GM23248 (cell line): Measurements from ENCODE around the gene EFCAB13.

Experiments used
- EZH2 ChIP-seq: fragments of 200-600 bp; sonication (generic); IDR thresholded peaks from 2 replicates; pipeline ENCODE4 v1.6.1; 2018; ENCODE audit warnings: antibody characterized with exemption, mild to moderate bottlenecking; ENCODE audit not compliant: insufficient read depth, poor library complexity, severe bottlenecking
- EZH2phosphoT487 ChIP-seq: fragments of 200-600 bp; sonication (generic); IDR thresholded peaks from 2 replicates; pipeline ENCODE4 v1.6.1; 2018; ENCODE audit warnings: antibody characterized with exemption, moderate library complexity, mild to moderate bottlenecking, low read depth; ENCODE audit not compliant: insufficient read depth

DNA sequence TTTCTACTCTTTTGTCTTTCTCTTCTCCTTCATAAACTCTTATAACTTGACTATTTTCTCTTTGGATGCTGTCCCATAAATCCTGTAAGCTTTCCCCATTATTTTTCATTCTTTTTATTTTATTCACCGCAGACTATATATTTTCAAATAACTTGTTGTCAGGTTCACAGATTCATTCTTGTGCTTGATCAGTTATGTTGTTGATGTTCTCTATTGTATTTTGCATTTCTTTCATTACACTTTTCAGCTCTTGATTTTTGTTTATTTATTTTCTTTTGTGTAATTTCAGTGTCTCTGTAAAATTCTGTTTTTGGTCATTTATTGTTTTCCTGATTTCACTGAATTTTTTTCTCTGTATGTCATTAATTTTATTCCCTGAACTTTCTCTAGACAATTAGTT is 49.2 kb downstream of the EFCAB13 start:
- TF ChIP-seq EZH2phosphoT487 (no peak), EZH2 (no peak)
